ENCODE measurements around the gene LHFPL3. TPM values are rescaled to one million over a fixed set of nuclear protein-coding genes. Genes with fewer than 3 reads are reported as not detected.

Gene LHFPL3
- total and polyA plus RNA-seq, 9 of the 15 experiments (the other 6 are each of a cell fraction or from before 2014, with no cell fraction given) = 0.21 to 0.52 TPM; not detected in 7

DNA sequence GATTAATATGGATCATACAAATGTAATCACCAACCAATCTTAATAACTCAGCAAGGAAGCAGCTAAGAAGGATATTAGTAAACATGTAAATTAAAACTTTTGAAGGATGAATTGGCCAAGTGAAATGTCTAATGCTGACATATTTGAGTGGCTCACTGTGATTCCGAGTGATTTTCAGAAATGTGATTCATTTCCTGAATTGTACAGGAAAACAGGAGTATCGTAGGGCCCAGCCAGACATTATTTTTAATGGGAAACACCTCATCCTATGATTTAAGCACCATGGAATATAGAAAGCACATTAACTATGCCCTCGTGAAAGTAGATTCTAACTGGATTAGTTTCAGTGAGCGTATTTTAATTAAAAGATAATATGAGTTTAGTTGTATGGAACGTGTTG is 82.3 kb downstream of the LHFPL3 start:
- FAIRE-seq = no peak
- ChIA-PET POLR2A (no interaction called here), CTCF (ENCODE audit: low intra/inter-chr PET ratio) (no interaction called here)
- Histone ChIP-seq H4K20me1 (replicated peaks; ENCODE audit: control insufficient read depth, insufficient read depth, low read length) (no peaks in the 10 kb centered on the region), H3K9me1 (ENCODE audit: control insufficient read depth, insufficient read depth, low read length) (no peaks in the 10 kb centered on the region), H3K27ac (ENCODE audit: extremely low read depth, low read depth, low read length) (no peak overlapping the region), H3K79me2 (ENCODE audit: control insufficient read depth, insufficient read depth, low read length) (no peaks in the 10 kb centered on the region), H3K36me3 (ENCODE audit: control insufficient read depth, insufficient read depth, low read length) (no peaks in the 10 kb centered on the region), H3K9ac (ENCODE audit: insufficient read depth in 1 of 2, low read depth in 2 of 2, low read length in 2 of 2) (no peak overlapping the region), H3K9me3 (replicated peaks; ENCODE audit: control insufficient read depth, insufficient read depth, low read depth, low read length) (no peaks in the 10 kb centered on the region), H3K4me2 (ENCODE audit: insufficient read depth, low read length) (no peak overlapping the region), H2AFZ (ENCODE audit: low read depth, low read length) (no peak overlapping the region), H3K27me3 (ENCODE audit: control insufficient read depth in 2 of 2, insufficient read depth in 2 of 2, low read length in 2 of 2) (peaks cover 0 to 3% of the 10 kb centered on the region in 2 experiments; a peak in 1 of 5 replicates), H3K4me1 (replicated peaks in 1 of 2; ENCODE audit: control insufficient read depth in 2 of 2, insufficient read depth in 2 of 2, low read length in 2 of 2) (no peaks in the 10 kb centered on the region), H3K4me3 (no peak overlapping the region)
- 2% methylated on average over 5 of the region's 5 CpGs for WGBS (ENCODE audit: insufficient coverage, low coverage, missing lambda C conversion rate)
- DNase-seq (ENCODE audit: extremely low read depth in 1 of 4, low spot score in 3 of 4) = no peak
- TF ChIP-seq TRIM28 (IDR thresholded peaks at IDR 0.05) = no peak
- TF ChIP-seq, protein P1, sequence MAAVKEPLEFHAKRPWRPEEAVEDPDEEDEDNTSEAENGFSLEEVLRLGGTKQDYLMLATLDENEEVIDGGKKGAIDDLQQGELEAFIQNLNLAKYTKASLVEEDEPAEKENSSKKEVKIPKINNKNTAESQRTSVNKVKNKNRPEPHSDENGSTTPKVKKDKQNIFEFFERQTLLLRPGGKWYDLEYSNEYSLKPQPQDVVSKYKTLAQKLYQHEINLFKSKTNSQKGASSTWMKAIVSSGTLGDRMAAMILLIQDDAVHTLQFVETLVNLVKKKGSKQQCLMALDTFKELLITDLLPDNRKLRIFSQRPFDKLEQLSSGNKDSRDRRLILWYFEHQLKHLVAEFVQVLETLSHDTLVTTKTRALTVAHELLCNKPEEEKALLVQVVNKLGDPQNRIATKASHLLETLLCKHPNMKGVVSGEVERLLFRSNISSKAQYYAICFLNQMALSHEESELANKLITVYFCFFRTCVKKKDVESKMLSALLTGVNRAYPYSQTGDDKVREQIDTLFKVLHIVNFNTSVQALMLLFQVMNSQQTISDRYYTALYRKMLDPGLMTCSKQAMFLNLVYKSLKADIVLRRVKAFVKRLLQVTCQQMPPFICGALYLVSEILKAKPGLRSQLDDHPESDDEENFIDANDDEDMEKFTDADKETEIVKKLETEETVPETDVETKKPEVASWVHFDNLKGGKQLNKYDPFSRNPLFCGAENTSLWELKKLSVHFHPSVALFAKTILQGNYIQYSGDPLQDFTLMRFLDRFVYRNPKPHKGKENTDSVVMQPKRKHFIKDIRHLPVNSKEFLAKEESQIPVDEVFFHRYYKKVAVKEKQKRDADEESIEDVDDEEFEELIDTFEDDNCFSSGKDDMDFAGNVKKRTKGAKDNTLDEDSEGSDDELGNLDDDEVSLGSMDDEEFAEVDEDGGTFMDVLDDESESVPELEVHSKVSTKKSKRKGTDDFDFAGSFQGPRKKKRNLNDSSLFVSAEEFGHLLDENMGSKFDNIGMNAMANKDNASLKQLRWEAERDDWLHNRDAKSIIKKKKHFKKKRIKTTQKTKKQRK (IDR thresholded peaks at IDR 0.05; ENCODE audit: borderline replicate concordance, low read depth, low read length) = no peak
- no peak for TF ChIP-seq PTRF (tag; IDR thresholded peaks at IDR 0.05)
- intact Hi-C loops (cut with micrococcal nuclease) (no loop called here), in situ Hi-C loops (cut with MboI) (no loop called here)
- no TSS peak for BruUV-seq (replicated peaks)
- no peak for ATAC-seq

Measured in K562 (cell line).